K562 (cell line): ENCODE data around the gene UROS.

Experiments used
- FOS ChIP-seq: IDR thresholded peaks from 3 replicates; pipeline ENCODE4 v1.6.1; 2011; ENCODE audit not compliant: insufficient read length; ENCODE audit errors: extremely low read depth
- HDGF ChIP-seq: fragments of 450-650 bp; IDR thresholded peaks from 2 replicates; pipeline ENCODE4 v1.6.1; 2016
- MTF1 ChIP-seq: fragments of 250-450 bp; sonication (Bioruptor Pico); IDR thresholded peaks from 2 replicates; pipeline ENCODE4 v1.9.0; 2021; ENCODE audit warnings: moderate library complexity, mild to moderate bottlenecking, inconsistent platforms, borderline replicate concordance
- SMAD3 ChIP-seq: fragments of 450-650 bp; formaldehyde crosslinking; conservative IDR thresholded peaks from 2 replicates; pipeline ENCODE4 v1.4.0; 2020; ENCODE audit warnings: mild to moderate bottlenecking
- SMC3 ChIP-seq: conservative IDR thresholded peaks from 2 replicates; pipeline ENCODE4 v1.6.1; 2011; ENCODE audit warnings: low read depth, low read length, improper control_type of control experiment; ENCODE audit not compliant: insufficient read depth
- TAF1 ChIP-seq: IDR thresholded peaks from 2 replicates; pipeline ENCODE4 v1.6.1; 2011; ENCODE audit warnings: mild to moderate bottlenecking, low read length, moderate library complexity; ENCODE audit not compliant: insufficient read depth, control insufficient read depth, severe bottlenecking; ENCODE audit errors: extremely low read depth
- ZFP36 ChIP-seq: fragments of 150-350 bp; IDR thresholded peaks from 2 replicates; pipeline ENCODE4 v1.6.1; 2018; ENCODE audit warnings: low read length, low read depth; ENCODE audit not compliant: partially characterized antibody
- TF ChIP-seq, protein P1 (sequence below), 3 experiments: IDR thresholded peaks in 2 of 3; conservative IDR thresholded peaks in 1 of 3; 2 replicates each; pipeline ENCODE4 v1.5.1; 2011 to 2012; ENCODE audit warnings: low read length in 3 of 3, mild to moderate bottlenecking in 3 of 3, control low read depth in 2 of 3, improper control_type of control experiment in 1 of 3, inconsistent platforms in 1 of 3, low read depth in 1 of 3, mixed read lengths in 1 of 3, moderate library complexity in 1 of 3; ENCODE audit not compliant: insufficient read depth in 2 of 3
- TF ChIP-seq, protein P2 (sequence below), 2 experiments: fragments of 450-650 bp; IDR thresholded peaks; 2 replicates each; pipeline ENCODE4 v1.6.1; 2016
- TF ChIP-seq, protein P3 (sequence below): sonication (generic); formaldehyde crosslinking; IDR thresholded peaks from 2 replicates; pipeline ENCODE4 v1.8.1; 2023; ENCODE audit warnings: mild to moderate bottlenecking, missing genetic modification reagents

- no peak for TF ChIP-seq MTF1
- no peak for TF ChIP-seq FOS
- no peak for TF ChIP-seq SMAD3 (CRISPR knock-in tag)
- no peak for TF ChIP-seq HDGF
- TF ChIP-seq, protein P1, sequence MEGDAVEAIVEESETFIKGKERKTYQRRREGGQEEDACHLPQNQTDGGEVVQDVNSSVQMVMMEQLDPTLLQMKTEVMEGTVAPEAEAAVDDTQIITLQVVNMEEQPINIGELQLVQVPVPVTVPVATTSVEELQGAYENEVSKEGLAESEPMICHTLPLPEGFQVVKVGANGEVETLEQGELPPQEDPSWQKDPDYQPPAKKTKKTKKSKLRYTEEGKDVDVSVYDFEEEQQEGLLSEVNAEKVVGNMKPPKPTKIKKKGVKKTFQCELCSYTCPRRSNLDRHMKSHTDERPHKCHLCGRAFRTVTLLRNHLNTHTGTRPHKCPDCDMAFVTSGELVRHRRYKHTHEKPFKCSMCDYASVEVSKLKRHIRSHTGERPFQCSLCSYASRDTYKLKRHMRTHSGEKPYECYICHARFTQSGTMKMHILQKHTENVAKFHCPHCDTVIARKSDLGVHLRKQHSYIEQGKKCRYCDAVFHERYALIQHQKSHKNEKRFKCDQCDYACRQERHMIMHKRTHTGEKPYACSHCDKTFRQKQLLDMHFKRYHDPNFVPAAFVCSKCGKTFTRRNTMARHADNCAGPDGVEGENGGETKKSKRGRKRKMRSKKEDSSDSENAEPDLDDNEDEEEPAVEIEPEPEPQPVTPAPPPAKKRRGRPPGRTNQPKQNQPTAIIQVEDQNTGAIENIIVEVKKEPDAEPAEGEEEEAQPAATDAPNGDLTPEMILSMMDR (IDR thresholded peaks at IDR 0.05 in 2 of 3, conservative IDR thresholded peaks at IDR 0.05 in 1 of 3; ENCODE audit: insufficient read depth in 2 of 3, low read depth in 1 of 3, low read length in 3 of 3), result peak in 1 of 3 experiments; percentile 30; a peak in 2 of 6 replicates
- TF ChIP-seq, protein P2, sequence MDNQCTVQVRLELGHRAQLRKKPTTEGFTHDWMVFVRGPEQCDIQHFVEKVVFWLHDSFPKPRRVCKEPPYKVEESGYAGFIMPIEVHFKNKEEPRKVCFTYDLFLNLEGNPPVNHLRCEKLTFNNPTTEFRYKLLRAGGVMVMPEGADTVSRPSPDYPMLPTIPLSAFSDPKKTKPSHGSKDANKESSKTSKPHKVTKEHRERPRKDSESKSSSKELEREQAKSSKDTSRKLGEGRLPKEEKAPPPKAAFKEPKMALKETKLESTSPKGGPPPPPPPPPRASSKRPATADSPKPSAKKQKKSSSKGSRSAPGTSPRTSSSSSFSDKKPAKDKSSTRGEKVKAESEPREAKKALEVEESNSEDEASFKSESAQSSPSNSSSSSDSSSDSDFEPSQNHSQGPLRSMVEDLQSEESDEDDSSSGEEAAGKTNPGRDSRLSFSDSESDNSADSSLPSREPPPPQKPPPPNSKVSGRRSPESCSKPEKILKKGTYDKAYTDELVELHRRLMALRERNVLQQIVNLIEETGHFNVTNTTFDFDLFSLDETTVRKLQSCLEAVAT (IDR thresholded peaks at IDR 0.05), result no peak
- TF ChIP-seq ZFP36, result no peak
- TF ChIP-seq, protein P3, sequence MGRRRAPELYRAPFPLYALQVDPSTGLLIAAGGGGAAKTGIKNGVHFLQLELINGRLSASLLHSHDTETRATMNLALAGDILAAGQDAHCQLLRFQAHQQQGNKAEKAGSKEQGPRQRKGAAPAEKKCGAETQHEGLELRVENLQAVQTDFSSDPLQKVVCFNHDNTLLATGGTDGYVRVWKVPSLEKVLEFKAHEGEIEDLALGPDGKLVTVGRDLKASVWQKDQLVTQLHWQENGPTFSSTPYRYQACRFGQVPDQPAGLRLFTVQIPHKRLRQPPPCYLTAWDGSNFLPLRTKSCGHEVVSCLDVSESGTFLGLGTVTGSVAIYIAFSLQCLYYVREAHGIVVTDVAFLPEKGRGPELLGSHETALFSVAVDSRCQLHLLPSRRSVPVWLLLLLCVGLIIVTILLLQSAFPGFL (CRISPR knock-in tag), result no peak
- TF ChIP-seq TAF1, result no peak
- no peak for TF ChIP-seq SMC3
Measured at GRCh38 chr10:125742465-125742864, 80.6 kb downstream of the UROS start.
